HG02759 (cell line): ENCODE results near the gene SCN2B.

ENCODE experiments used
- ATAC-seq: cut with Tn5 transposase; IDR thresholded peaks from one replicate; pipeline ENCODE4 v1.9.1; 2021; ENCODE audit warnings: mild to moderate bottlenecking, moderate library complexity; ENCODE audit not compliant: unreplicated experiment

The SCN2B gene

GRCh38 chr11:118154641-118155040 is 21.8 kb downstream of the SCN2B start:
- ATAC-seq: no peak

- ATAC-seq: no peak
Observed at GRCh38 chr11:118153976-118154375, 22.5 kb downstream of the SCN2B start.

GRCh38 chr11:118153516-118153915 is 22.9 kb downstream of the SCN2B start:
- ATAC-seq: no peak

- ATAC-seq: no peak
Observed at GRCh38 chr11:118152552-118153471, 23.6 kb downstream of the SCN2B start, which contains the start of gene SCN4B. SCN4B (minus strand) TSS chr11:118152823; CDS start chr11:118152673, 150 bp downstream.

GRCh38 chr11:118152020-118152551 is 24.4 kb downstream of the SCN2B start:
- no peak for ATAC-seq

GRCh38 chr11:118151431-118151830 is 25.0 kb downstream of the SCN2B start:
- no peak for ATAC-seq

- no peak for ATAC-seq
Observed at GRCh38 chr11:118149493-118149892, 26.9 kb downstream of the SCN2B start.

GRCh38 chr11:118148856-118149255 is 27.6 kb downstream of the SCN2B start:
- ATAC-seq: no peak

GRCh38 chr11:118148240-118148639 is 28.2 kb downstream of the SCN2B start:
- ATAC-seq: no peak

GRCh38 chr11:118147502-118147901 is 28.9 kb downstream of the SCN2B start:
- no peak for ATAC-seq

GRCh38 chr11:118146554-118146953 is 29.9 kb downstream of the SCN2B start:
- ATAC-seq: no peak

- peak; percentile 90 for ATAC-seq
Observed at GRCh38 chr11:118145285-118146227, 30.9 kb downstream of the SCN2B start.

- ATAC-seq: no peak
Observed at GRCh38 chr11:118144301-118145268, 31.9 kb downstream of the SCN2B start.

GRCh38 chr11:118143661-118144185 is 32.7 kb downstream of the SCN2B start:
- no peak for ATAC-seq

GRCh38 chr11:118142809-118143208 is 33.6 kb downstream of the SCN2B start:
- ATAC-seq: no peak

- no peak for ATAC-seq
Observed at GRCh38 chr11:118142081-118142480, 34.4 kb downstream of the SCN2B start.

- no peak for ATAC-seq
Observed at GRCh38 chr11:118139578-118139977, 36.9 kb downstream of the SCN2B start.

GRCh38 chr11:118138839-118139420 is 37.5 kb downstream of the SCN2B start:
- ATAC-seq: no peak

- no peak for ATAC-seq
Observed at GRCh38 chr11:118136801-118137200, 39.6 kb downstream of the SCN2B start.
